ENCODE measurements around the gene UGT1A4.
"Not testable (repeated sequence)": the region's sequence is repeated elsewhere in the genome, so short reads cannot be mapped to it uniquely, and the experiment has no call there.

Gene UGT1A4

DNA sequence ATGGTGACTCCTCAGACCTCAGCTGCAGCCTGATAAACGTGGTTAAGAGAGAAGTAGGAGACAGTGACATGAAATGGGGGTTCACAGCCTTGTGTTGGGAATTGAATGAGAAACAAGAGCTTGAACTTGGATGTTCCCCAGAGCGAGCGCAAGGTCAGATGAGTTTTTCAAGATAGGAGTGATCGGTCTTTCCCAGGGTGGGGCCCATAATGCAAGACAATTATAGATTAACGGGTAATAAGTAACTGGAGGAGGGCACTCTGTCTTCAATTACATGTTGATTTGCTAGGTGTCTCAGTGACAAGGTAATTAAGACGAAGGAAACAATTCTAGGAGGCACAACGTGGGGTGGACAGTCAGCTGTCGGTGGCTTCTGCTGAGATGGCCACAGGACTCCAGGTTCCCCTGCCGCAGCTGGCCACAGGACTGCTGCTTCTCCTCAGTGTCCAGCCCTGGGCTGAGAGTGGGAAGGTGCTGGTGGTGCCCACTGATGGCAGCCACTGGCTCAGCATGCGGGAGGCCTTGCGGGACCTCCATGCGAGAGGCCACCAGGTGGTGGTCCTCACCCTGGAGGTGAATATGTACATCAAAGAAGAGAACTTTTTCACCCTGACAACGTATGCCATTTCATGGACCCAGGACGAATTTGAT, 5.8 kb upstream of the UGT1A4 start, which contains the start of gene UGT1A5:
Gene UGT1A5 (plus strand): TSS at position 297 of the 651 bp plus-strand sequence. CDS start 85 bp downstream, at position 382.
- Histone ChIP-seq H3K4me1 (ENCODE audit: control insufficient read depth in 5 of 5, insufficient read depth in 5 of 5, low read length in 5 of 5) (no peaks in the 10 kb centered on the region), H3K9me3 (ENCODE audit: control insufficient read depth in 5 of 5, low read length in 5 of 5) (no peaks in the 10 kb centered on the region)

DNA sequence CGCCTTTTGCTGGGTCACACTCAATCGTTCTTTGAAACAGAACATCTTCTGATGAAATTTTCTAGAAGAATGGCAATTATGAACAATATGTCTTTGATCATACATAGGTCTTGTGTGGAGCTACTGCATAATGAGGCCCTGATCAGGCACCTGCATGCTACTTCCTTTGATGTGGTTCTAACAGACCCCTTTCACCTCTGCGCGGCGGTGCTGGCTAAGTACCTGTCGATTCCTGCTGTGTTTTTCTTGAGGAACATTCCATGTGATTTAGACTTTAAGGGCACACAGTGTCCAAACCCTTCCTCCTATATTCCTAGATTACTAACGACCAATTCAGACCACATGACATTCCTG, 5.3 kb upstream of the UGT1A4 start:
- H3K27ac ChIP-seq (ENCODE audit: low read depth, low read length), result no peak overlapping the region
- no peak overlapping the region for H3K4me3 ChIP-seq (ENCODE audit: low read depth in 1 of 5, low read length in 5 of 5)
- H3K9me3 ChIP-seq (ENCODE audit: control insufficient read depth in 5 of 5, low read length in 5 of 5), result no peaks in the 10 kb centered on the region
- H3K27me3 ChIP-seq (ENCODE audit: control insufficient read depth in 5 of 5, insufficient read depth in 4 of 5, low read length in 5 of 5), result peaks cover 0 to 4% (median 2%) of the 10 kb centered on the region in 5 donors
- H3K9ac ChIP-seq (ENCODE audit: low read length in 5 of 5), result no peak overlapping the region
- no peaks in the 10 kb centered on the region for H3K4me1 ChIP-seq (ENCODE audit: control insufficient read depth in 5 of 5, insufficient read depth in 5 of 5, low read length in 5 of 5)
- no peaks in the 10 kb centered on the region for H3K36me3 ChIP-seq (ENCODE audit: control insufficient read depth in 5 of 5, insufficient read depth in 5 of 5, low read length in 5 of 5)

More for the DNA sequence above, 5.8 kb upstream of the UGT1A4 start, which contains the start of gene UGT1A5:
- Histone ChIP-seq H3K4me3 (ENCODE audit: low read depth in 1 of 5, low read length in 5 of 5) (no peak within 1 kb of the TSS), H3K9ac (ENCODE audit: low read length in 5 of 5) (no peak within 1 kb of the TSS), H3K27me3 (ENCODE audit: control insufficient read depth in 5 of 5, insufficient read depth in 4 of 5, low read length in 5 of 5) (peaks cover 0 to 4% (median 2%) of the 10 kb centered on the region in 5 donors), H3K36me3 (ENCODE audit: control insufficient read depth in 5 of 5, insufficient read depth in 5 of 5, low read length in 5 of 5) (no peaks in the 10 kb centered on the region), H3K27ac (ENCODE audit: low read depth, low read length) (no peak within 1 kb of the TSS)

DNA sequence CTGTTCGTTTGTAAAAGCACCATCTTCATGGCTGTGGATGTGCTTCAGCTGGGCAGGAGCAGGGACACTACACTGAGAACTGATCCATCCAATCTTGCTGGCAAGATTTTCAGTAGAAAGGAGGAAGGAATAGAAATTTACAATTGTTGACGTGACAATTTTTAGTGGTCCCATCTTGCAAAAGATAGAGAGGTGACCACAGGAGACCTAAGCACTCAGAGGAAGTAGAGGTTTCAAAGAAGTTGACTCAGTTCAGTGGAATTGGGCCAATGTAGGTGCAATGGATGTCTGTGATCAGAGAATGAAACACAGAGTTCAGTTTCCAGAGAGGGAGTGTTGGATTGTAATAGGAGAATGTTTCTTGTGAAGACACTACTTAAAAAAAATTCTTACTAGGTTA, 4.4 kb upstream of the UGT1A4 start:
- H3K27me3 ChIP-seq (ENCODE audit: control insufficient read depth in 5 of 5, insufficient read depth in 4 of 5, low read length in 5 of 5), result peaks cover 0 to 4% (median 2%) of the 10 kb centered on the region in 5 donors
- H3K9me3 ChIP-seq (ENCODE audit: control insufficient read depth in 5 of 5, low read length in 5 of 5), result no peaks in the 10 kb centered on the region
- H3K9ac ChIP-seq (ENCODE audit: low read length in 5 of 5), result no peak overlapping the region
- H3K4me1 ChIP-seq (ENCODE audit: control insufficient read depth in 5 of 5, insufficient read depth in 5 of 5, low read length in 5 of 5), result no peaks in the 10 kb centered on the region
- H3K27ac ChIP-seq (ENCODE audit: low read depth, low read length), result no peak overlapping the region
- H3K4me3 ChIP-seq (ENCODE audit: low read depth in 1 of 5, low read length in 5 of 5), result no peak overlapping the region
- H3K36me3 ChIP-seq (ENCODE audit: control insufficient read depth in 5 of 5, insufficient read depth in 5 of 5, low read length in 5 of 5), result no peaks in the 10 kb centered on the region

DNA sequence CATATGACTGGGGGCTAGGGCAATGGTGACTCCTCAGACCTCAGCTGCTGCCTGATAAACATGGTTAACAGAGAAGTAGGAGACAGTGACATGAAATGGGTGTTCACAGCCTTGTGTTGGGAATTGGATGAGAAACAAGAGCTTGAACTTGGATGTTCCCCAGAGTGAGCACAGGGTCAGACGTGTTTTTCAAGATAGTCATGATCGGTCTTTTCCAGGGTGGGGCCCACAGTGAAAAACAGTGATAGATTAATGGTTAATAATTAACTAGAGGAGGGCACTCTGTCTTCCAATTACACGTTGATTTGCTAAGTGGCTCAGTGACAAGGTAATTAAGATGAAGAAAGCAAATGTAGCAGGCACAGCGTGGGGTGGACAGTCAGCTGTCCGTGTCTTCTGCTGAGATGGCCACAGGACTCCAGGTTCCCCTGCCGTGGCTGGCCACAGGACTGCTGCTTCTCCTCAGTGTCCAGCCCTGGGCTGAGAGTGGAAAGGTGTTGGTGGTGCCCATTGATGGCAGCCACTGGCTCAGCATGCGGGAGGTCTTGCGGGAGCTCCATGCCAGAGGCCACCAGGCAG, 10.3 kb downstream of the UGT1A4 start, which contains the start of gene UGT1A3:
Gene UGT1A3 (plus strand): TSS at position 320 of the 579 bp plus-strand sequence. CDS start 85 bp downstream, at position 405.
- no peaks in the 10 kb centered on the region for H3K4me1 ChIP-seq (ENCODE audit: control insufficient read depth in 5 of 5, insufficient read depth in 5 of 5, low read length in 5 of 5)
- H3K27ac ChIP-seq (ENCODE audit: low read depth, low read length), result no peak within 1 kb of the TSS
- H3K36me3 ChIP-seq (ENCODE audit: control insufficient read depth in 5 of 5, insufficient read depth in 5 of 5, low read length in 5 of 5), result no peaks in the 10 kb centered on the region
- peaks cover 0 to 2% (median 0%) of the 10 kb centered on the region in 5 donors for H3K27me3 ChIP-seq (ENCODE audit: control insufficient read depth in 5 of 5, insufficient read depth in 4 of 5, low read length in 5 of 5)
- H3K9ac ChIP-seq (ENCODE audit: low read length in 5 of 5), result no peak within 1 kb of the TSS
- no peak within 1 kb of the TSS for H3K4me3 ChIP-seq (ENCODE audit: low read depth in 1 of 5, low read length in 5 of 5)
- no peaks in the 10 kb centered on the region for H3K9me3 ChIP-seq (ENCODE audit: control insufficient read depth in 5 of 5, low read length in 5 of 5)

DNA sequence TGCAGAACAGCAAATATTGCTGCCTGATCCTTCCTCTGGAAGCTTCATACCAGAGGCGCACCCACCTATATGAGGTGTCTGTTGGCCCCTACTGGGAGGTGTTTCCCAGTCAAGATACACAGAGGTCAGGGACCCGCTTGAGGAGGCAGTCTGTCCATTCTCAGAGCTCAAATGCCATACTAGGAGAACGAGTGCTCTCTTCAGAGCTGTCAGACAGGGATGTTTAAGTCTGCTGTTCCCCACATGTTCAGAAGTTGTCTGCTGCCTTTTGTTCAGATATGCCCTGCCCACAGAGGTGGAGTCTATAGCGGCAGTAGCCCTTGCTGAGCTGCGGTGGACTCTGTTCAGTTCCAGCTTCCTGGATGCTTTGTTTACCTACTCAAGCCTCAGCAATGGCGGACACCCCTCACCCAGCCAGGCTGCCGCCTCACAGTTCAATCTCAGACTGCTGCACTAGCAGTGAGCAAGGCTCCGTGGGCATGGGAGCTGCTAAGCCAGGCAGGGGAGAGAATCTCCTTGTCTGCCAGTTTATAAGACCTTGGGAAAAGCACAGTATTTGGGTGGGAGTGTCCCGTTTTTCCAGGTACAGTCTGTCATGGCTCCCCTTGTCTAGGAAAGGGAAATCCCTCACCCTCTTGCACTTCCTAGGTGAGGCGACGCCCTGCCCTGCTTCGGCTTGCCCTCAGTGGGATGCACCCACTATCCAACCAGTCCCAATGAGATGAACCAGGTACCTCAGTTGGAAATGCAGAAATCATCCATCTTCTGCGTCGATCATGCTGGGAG, 18.5 kb downstream of the UGT1A4 start:
- not testable (repeated sequence) for H3K4me1 ChIP-seq (ENCODE audit: control insufficient read depth in 5 of 5, insufficient read depth in 5 of 5, low read length in 5 of 5); H3K27me3 ChIP-seq (ENCODE audit: control insufficient read depth in 5 of 5, insufficient read depth in 4 of 5, low read length in 5 of 5); H3K4me3 ChIP-seq (ENCODE audit: low read depth in 1 of 5, low read length in 5 of 5); H3K9me3 ChIP-seq (ENCODE audit: control insufficient read depth in 5 of 5, low read length in 5 of 5); H3K27ac ChIP-seq (ENCODE audit: low read depth, low read length); H3K9ac ChIP-seq (ENCODE audit: low read length in 5 of 5); H3K36me3 ChIP-seq (ENCODE audit: control insufficient read depth in 5 of 5, insufficient read depth in 5 of 5, low read length in 5 of 5)

DNA sequence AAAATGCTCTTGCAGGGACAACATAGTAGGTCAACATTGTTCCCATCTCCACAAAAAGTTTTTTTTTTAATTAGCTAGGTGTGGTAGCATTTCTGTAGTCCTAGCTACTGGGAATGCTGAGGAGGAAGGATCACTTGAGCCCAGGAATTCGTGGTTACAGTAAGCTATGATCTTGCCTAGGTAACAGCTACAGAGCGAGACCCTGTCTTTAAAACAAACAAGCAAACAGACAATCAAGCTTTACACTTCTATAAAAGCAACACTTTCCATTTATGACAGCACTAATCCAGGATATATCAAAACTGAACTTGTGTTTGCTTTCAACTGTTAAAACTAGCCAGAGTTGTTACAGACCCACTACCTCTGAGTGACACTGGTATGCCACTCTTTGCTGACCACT, 22.3 kb downstream of the UGT1A4 start:
- no peaks in the 10 kb centered on the region for H3K4me1 ChIP-seq (ENCODE audit: control insufficient read depth in 5 of 5, insufficient read depth in 5 of 5, low read length in 5 of 5)
- no peaks in the 10 kb centered on the region for H3K36me3 ChIP-seq (ENCODE audit: control insufficient read depth in 5 of 5, insufficient read depth in 5 of 5, low read length in 5 of 5)
- H3K9me3 ChIP-seq (ENCODE audit: control insufficient read depth in 5 of 5, low read length in 5 of 5), result peaks cover 0 to 2% (median 0%) of the 10 kb centered on the region in 5 donors
- no peak overlapping the region for H3K9ac ChIP-seq (ENCODE audit: low read length in 5 of 5)
- no peak overlapping the region for H3K4me3 ChIP-seq (ENCODE audit: low read depth in 1 of 5, low read length in 5 of 5)
- no peak overlapping the region for H3K27ac ChIP-seq (ENCODE audit: low read depth, low read length)
- peaks cover 0 to 4% (median 0%) of the 10 kb centered on the region in 5 donors for H3K27me3 ChIP-seq (ENCODE audit: control insufficient read depth in 5 of 5, insufficient read depth in 4 of 5, low read length in 5 of 5)

DNA sequence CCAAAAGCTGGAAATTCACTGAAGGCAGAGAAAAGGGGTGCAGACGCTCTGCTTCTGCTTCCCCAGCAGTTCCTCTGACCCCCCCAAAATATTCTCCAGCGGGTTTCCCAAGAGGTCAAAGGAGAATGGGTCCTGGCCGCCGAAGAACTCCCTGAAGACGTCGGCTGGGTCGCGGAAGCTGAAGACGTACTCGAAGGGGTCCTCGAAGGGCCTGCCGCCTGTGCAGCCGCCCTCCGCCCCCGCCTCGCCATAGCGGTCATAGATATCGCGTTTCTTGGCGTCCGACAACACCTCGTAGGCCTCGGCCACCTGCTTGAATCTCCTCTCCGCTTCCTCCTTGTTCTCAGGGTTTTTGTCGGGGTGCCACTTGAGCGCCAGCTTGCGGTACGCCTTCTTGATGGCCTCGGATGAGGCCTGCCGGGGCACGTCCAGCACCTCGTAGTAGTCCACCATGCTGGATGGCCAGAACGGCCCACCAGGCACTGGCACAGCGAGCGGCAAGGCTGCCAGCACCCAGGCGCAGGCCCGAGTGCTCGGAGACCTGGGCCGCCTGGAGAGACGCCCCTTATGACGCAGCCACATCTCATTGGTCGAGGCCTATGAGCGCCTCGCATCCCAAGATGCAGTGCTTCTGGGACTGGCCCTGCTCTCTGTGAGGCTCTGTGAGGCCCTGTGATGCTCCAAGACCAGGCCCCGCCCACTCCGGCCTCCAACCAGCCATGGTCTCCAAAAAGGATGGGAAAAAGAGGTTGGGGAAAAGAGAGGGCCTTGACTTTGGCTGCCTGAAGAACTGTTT, 25.1 kb downstream of the UGT1A4 start:
- no peak overlapping the region for H3K27ac ChIP-seq (ENCODE audit: low read depth, low read length)
- H3K9ac ChIP-seq (ENCODE audit: low read length in 5 of 5), result no peak overlapping the region
- H3K4me3 ChIP-seq (ENCODE audit: low read depth in 1 of 5, low read length in 5 of 5), result no peak overlapping the region
- no peaks in the 10 kb centered on the region for H3K4me1 ChIP-seq (ENCODE audit: control insufficient read depth in 5 of 5, insufficient read depth in 5 of 5, low read length in 5 of 5)
- peaks cover 0 to 2% (median 0%) of the 10 kb centered on the region in 5 donors for H3K9me3 ChIP-seq (ENCODE audit: control insufficient read depth in 5 of 5, low read length in 5 of 5)
- H3K27me3 ChIP-seq (ENCODE audit: control insufficient read depth in 5 of 5, insufficient read depth in 4 of 5, low read length in 5 of 5), result peaks cover 0 to 2% (median 0%) of the 10 kb centered on the region in 5 donors
- H3K36me3 ChIP-seq (ENCODE audit: control insufficient read depth in 5 of 5, insufficient read depth in 5 of 5, low read length in 5 of 5), result no peaks in the 10 kb centered on the region

DNA sequence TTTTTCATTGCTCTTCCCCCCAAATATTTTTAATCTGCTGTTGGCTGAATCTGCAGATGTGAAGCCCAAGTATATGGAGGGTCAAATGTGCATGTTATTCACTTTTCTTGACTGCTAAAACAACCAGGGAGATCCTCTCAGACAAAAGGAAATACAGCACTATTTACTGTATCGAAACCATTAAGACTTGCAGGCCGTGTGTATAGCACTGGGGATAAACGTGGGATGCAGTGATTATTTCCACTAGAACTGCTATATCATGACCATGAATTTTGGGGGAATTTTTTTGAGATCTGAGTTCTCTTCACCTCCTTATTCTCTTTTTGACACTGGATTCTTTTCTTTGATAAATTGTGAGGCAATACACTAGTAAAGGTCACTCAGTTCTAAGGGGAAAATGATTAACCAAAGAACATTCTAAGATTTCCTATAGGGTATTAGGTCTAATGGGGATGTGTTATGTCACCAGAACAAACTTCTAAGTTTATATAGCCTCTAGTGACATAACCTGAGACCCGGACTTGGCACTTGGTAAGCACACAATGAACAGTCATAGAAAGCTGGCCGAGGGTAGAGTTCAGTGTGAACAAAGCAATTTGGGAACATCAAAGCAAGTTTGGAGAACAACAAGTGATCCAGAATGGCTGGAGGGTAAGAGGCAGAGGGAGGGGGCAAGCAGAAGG, 26.7 kb downstream of the UGT1A4 start:
- Histone ChIP-seq H3K9ac (ENCODE audit: low read length in 5 of 5) (no peak overlapping the region), H3K36me3 (ENCODE audit: control insufficient read depth in 5 of 5, insufficient read depth in 5 of 5, low read length in 5 of 5) (no peaks in the 10 kb centered on the region), H3K4me1 (ENCODE audit: control insufficient read depth in 5 of 5, insufficient read depth in 5 of 5, low read length in 5 of 5) (no peaks in the 10 kb centered on the region), H3K9me3 (ENCODE audit: control insufficient read depth in 5 of 5, low read length in 5 of 5) (peaks cover 0 to 2% (median 0%) of the 10 kb centered on the region in 5 donors), H3K4me3 (ENCODE audit: low read depth in 1 of 5, low read length in 5 of 5) (no peak overlapping the region), H3K27ac (ENCODE audit: low read depth, low read length) (no peak overlapping the region), H3K27me3 (ENCODE audit: control insufficient read depth in 5 of 5, insufficient read depth in 4 of 5, low read length in 5 of 5) (peaks cover 0 to 2% (median 0%) of the 10 kb centered on the region in 5 donors)

DNA sequence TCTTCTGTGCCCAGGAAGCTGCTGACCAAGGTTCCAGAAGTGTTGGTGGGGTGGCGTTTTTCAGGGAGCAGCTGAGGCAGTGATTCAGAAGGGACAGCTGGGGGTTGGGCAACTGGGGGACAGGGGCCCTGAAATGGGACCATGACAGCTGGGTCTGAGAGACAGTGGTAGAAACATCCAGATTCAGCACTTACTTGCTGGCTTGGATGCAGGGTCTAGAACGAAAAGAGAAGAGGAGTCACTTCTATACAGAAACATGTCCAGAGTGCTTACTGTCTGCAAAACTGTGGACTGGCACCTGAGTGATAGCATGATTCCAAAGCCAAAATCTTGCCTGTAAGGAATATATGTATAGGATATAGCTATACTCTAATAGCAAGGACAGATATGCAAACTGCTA, 27.3 kb downstream of the UGT1A4 start:
- not testable (repeated sequence) for H3K4me1 ChIP-seq (ENCODE audit: control insufficient read depth in 5 of 5, insufficient read depth in 5 of 5, low read length in 5 of 5); H3K9ac ChIP-seq (ENCODE audit: low read length in 5 of 5); H3K9me3 ChIP-seq (ENCODE audit: control insufficient read depth in 5 of 5, low read length in 5 of 5); H3K27me3 ChIP-seq (ENCODE audit: control insufficient read depth in 5 of 5, insufficient read depth in 4 of 5, low read length in 5 of 5); H3K4me3 ChIP-seq (ENCODE audit: low read depth in 1 of 5, low read length in 5 of 5); H3K27ac ChIP-seq (ENCODE audit: low read depth, low read length); H3K36me3 ChIP-seq (ENCODE audit: control insufficient read depth in 5 of 5, insufficient read depth in 5 of 5, low read length in 5 of 5)
